Aorta (tissue), 5 donors: ENCODE measurements around the gene TRIML2. TPM values are rescaled to one million over a fixed set of nuclear protein-coding genes. Genes with fewer than 3 reads are reported as not detected.

ENCODE experiments used
- ATAC-seq: fragments of 200-7000 bp; cut with Tn5 transposase; one replicate; pipeline ENCODE4 v1.9.1; 2022; ENCODE audit warnings: moderate library complexity; ENCODE audit not compliant: low FRiP score
- DNase-seq, 2 donors: peaks; one replicate each; pipeline ENCODE4 v3.0.0-alpha.2; 2020
- H3K27ac ChIP-seq, 2 donors: one replicate each; pipeline ENCODE4 v1.5.1; 2013; ENCODE audit warnings: low read length in 2 of 2, mild to moderate bottlenecking in 2 of 2, moderate library complexity in 2 of 2, control low read depth in 1 of 2, inconsistent platforms in 1 of 2, low read depth in 1 of 2
- H3K27me3 ChIP-seq, 2 donors: one replicate each; pipeline ENCODE4 v1.6.1; 2013; ENCODE audit warnings: control low read depth in 1 of 2, low read length in 1 of 2, mild to moderate bottlenecking in 1 of 2, moderate library complexity in 1 of 2; ENCODE audit not compliant: insufficient read depth in 2 of 2, control insufficient read depth in 1 of 2
- H3K36me3 ChIP-seq, 2 donors: one replicate each; pipeline ENCODE4 v1.6.1; 2013; ENCODE audit warnings: control low read depth in 1 of 2, low read length in 1 of 2, mild to moderate bottlenecking in 1 of 2; ENCODE audit not compliant: insufficient read depth in 2 of 2, control insufficient read depth in 1 of 2
- H3K4me1 ChIP-seq, 2 donors: one replicate each; pipeline ENCODE4 v1.6.1; 2013; ENCODE audit warnings: low read length in 2 of 2, control low read depth in 1 of 2, mild to moderate bottlenecking in 1 of 2, moderate library complexity in 1 of 2; ENCODE audit not compliant: insufficient read depth in 2 of 2, control insufficient read depth in 1 of 2
- H3K4me3 ChIP-seq, 2 donors: one replicate each; pipeline ENCODE4 v1.5.1; 2013; ENCODE audit warnings: low read length in 2 of 2, control low read depth in 1 of 2, mild to moderate bottlenecking in 1 of 2
- H3K9me3 ChIP-seq: one replicate; pipeline ENCODE4 v1.6.1; 2013; ENCODE audit warnings: mild to moderate bottlenecking, low read length; ENCODE audit not compliant: control insufficient read depth
- whole genome bisulfite sequencing, 2 donors: extraction: QIAGEN DNeasy Blood & Tissue Kit; methylation state at CpG; one replicate each; pipeline ENCODE4 v1.1.7; 2013; 5-methylcytosine and 5-hydroxymethylcytosine counted together
- intact Hi-C, 2 donors: fragments of 100-400 bp; cut with DNase I; formaldehyde crosslinking; loops; one replicate each; pipeline versions ENCODE4 v1.14.2 to v1.15.0; 2022
- polyA plus RNA-seq, 2 donors: library from polyadenylated mRNA; stranded (reverse); fragments of 200-250 nt; gene quantifications; one replicate each; pipeline ENCODE4 v1.2.3, GENCODE V29; 2013
- total RNA-seq, 2 donors: library from RNA; stranded (reverse); fragmentation: NEBNext Ultra II Directional; extraction: Animal tissue kit (Norgen Biotek cat#: 25700); gene quantifications; one replicate each; pipeline ENCODE4 v1.2.1, GENCODE V29; 2021
- donor health status: healthy with polysubstance abuse.
- donor health status: Bipolar disorder and iron deficiency.
- donor health status: DM: no; HTN: no; CAD: no.
- donor health status: DM: no; HTN: no; CAD: no.
- donor health status: DM: yes; HTN: yes; CAD: no.

TRIML2 gene
- total and polyA plus RNA-seq, 4 donors = not detected

DNA sequence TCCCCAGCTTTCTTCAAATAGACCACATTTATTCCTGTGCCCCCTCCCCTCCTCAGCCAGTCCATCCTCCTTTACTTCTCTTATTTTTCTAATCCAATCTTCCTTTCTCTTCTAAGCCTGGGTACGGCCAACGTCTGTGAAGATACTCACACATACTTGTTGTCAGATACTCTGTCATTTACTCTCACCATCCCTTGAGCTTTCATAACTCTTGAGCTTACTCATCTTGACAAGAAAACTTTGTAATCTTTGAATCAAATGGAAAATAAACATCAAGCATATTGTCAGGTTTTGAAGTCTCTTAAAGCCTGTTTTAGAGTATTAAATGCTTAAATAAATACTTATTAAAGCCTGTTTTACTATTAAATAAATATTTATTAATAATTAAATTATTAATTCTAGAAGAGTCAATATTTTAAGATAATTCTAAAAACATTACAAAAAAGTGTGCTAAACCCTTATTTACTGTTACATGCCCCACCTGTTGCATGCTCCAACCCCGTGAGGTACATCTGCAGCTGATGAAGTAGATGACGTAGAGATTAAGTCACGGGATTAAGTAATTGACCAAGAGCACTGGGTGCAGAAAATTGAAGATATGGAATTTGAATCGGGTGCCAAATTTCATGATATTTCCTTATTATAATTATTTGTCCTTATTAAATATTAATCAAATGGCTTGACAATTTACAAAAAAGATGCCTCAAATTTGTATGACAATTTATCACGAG is 1.5 kb upstream of the TRIML2 start:
- Histone ChIP-seq H3K27ac (no peak overlapping the region), H3K4me3 (no peak overlapping the region), H3K4me1 (no peaks in the 10 kb centered on the region), H3K36me3 (no peaks in the 10 kb centered on the region), H3K27me3 (no peaks in the 10 kb centered on the region), H3K9me3 (no peaks in the 10 kb centered on the region)
- ATAC-seq (no peak), DNase-seq (no peak)
- intact Hi-C loops = no loop called here
- 77 to 78% methylated on average over 7 of the region's 7 CpGs for WGBS, 2 donors

DNA sequence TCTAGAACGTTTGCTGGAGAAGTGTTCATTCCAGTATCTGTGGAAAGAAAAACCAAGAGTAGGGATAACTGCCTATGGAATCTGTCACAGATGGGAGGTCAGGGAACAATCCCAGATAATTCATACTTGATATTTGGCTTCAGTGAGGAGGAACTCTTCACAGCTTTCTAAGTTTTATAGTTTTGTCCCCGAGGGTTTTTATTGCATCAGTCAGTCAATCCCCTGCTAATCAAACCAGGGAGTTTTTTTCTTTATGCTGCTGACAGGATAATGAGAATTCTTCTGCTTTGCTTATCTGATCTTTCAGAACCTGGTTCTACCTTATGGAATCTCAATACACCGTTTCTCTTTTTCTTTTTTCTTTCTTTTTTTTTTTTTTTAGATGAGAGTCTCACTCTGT is 633 bp upstream of the TRIML2 start:
- Histone ChIP-seq H3K27me3 (no peaks in the 10 kb centered on the region), H3K4me1 (no peaks in the 10 kb centered on the region), H3K27ac (no peak overlapping the region), H3K36me3 (no peaks in the 10 kb centered on the region), H3K9me3 (no peaks in the 10 kb centered on the region), H3K4me3 (no peak overlapping the region)
- ATAC-seq (no peak), DNase-seq (no peak)
- intact Hi-C loops = no loop called here
- WGBS, 2 donors = 58 to 73% methylated on average over 3 of the region's 3 CpGs

DNA sequence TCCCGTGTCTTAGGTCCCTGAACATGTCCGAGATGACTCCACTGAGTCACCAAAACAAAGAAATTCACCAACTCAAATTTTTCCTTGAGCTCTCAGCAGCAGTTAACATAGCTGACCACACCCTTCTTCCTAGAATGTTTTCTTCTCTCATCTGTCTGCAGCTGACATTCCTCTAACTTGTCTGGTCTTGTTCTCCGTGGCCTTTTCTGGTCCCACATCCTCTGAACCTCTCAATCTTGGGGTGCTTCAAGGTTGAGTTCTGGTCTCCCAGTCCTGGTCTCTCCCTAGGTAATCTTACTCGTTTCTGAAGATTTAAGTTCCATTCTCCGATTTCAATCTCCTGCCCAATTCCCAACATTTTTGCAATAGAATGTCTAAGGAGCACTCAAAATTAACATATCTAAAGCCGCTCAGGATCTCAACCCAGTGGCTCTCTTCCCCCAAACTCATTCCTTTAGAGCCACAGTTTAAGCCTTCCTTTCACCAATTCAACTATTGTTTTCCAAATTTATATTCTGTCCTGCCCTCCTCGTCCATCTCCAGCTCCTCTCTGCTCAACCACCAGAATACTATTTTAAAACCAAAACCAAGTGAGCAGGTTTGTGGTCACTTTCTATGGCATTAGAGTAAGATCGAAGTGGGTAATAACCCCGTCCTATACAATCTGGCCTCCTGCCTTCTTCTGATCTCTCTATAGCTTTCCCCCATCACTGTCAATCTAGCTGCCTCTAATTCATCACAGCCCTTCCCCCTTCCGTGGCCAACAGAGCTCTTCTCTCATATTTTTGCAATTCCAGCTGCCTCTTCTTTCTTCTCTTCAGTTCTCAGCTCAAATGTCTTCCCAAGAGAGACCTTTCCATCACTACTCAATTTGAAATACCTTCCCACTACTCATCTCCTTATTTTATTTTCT is 1.2 kb downstream of the TRIML2 start:
- intact Hi-C loops = no loop called here
- no peak for DNase-seq
- 73 to 78% methylated on average over 10 of the region's 10 CpGs for WGBS, 2 donors
- H3K27me3 ChIP-seq = no peaks in the 10 kb centered on the region
- no peak overlapping the region for H3K27ac ChIP-seq
- no peaks in the 10 kb centered on the region for H3K9me3 ChIP-seq
- ATAC-seq = no peak
- H3K4me3 ChIP-seq = no peak overlapping the region
- H3K4me1 ChIP-seq = no peaks in the 10 kb centered on the region
- no peaks in the 10 kb centered on the region for H3K36me3 ChIP-seq

DNA sequence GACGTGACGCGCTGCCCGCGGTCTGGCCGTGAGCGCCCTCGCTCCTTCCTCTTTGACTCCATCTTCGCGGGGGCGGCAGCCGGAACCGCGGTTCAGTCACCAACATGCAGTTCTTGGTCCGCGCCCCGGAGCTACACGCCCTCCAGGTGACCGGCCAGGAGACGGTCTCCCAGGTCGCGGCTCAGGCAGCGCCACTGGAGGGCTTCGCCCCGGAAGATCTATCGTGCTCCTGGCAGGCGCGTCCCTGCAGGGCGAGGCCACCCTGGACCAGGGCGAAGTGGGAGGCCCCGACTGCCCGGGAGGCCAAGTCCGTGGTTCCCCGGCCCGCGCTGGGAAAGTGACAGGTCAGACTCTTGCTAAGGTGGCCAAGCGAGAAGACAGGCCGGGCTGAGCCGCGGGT is 2.9 kb downstream of the TRIML2 start:
- Histone ChIP-seq H3K36me3 (no peaks in the 10 kb centered on the region), H3K9me3 (no peaks in the 10 kb centered on the region), H3K4me1 (no peaks in the 10 kb centered on the region), H3K4me3 (no peak overlapping the region), H3K27me3 (no peaks in the 10 kb centered on the region), H3K27ac (no peak overlapping the region)
- DNase-seq (no peak), ATAC-seq (peak; percentile 54)
- WGBS, 2 donors = 98 to 99% methylated on average over 40 of the region's 40 CpGs
- intact Hi-C loops = no loop called here

DNA sequence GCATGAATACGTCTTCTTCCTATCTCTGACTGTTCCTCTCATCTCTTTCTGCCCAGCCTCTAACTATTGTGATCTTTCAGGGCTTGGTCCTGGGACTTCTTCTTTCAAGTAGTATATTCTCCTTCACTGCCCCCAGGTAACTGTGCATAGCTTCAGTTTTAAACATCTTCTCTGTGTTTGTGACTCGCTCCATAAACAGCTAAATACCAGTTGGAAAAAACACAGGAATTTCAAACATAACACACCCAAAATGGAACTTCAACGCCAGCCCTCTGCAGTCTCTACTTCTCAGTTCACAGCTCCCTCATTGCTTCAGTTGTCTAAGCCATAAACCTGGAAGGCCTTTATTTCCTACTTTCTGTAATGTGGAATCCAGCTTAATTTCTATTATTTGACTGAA is 16.6 kb downstream of the TRIML2 start:
- H3K27me3 ChIP-seq = no peaks in the 10 kb centered on the region
- no peaks in the 10 kb centered on the region for H3K9me3 ChIP-seq
- no peaks in the 10 kb centered on the region for H3K4me1 ChIP-seq
- no peak overlapping the region for H3K4me3 ChIP-seq
- DNase-seq (no peak), ATAC-seq (no peak)
- no peak overlapping the region for H3K27ac ChIP-seq
- 93 to 94% methylated on average over 3 of the region's 3 CpGs for WGBS, 2 donors
- intact Hi-C loops = no loop called here
- H3K36me3 ChIP-seq = no peaks in the 10 kb centered on the region

DNA sequence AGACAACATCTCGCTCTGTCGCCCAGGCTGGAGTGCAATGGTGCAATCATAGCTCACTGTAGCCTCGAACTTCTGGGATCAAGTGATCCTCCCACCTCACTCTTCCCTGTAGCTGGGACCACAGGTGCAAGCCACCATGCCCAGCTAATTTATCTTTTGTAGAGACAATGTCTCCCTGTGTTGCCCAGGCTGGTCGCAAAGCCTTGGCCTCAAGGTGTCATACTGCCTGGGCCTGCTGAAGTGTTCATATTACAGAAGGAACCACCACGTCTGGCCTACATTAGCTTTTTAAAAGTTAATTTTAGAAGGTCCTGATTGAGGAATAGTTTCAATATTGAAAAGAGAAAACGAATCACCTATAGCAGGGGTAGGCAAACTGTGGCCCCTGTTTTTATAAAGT is 22.5 kb downstream of the TRIML2 start:
- no peak overlapping the region for H3K27ac ChIP-seq
- 96 to 98% methylated on average over 6 of the region's 6 CpGs for whole genome bisulfite sequencing, 2 donors
- H3K27me3 ChIP-seq = no peaks in the 10 kb centered on the region
- H3K4me1 ChIP-seq = no peaks in the 10 kb centered on the region
- no peak for DNase-seq
- intact Hi-C loops = no loop called here
- H3K9me3 ChIP-seq = no peaks in the 10 kb centered on the region
- H3K36me3 ChIP-seq = no peaks in the 10 kb centered on the region
- H3K4me3 ChIP-seq = no peak overlapping the region
- ATAC-seq = no peak

DNA sequence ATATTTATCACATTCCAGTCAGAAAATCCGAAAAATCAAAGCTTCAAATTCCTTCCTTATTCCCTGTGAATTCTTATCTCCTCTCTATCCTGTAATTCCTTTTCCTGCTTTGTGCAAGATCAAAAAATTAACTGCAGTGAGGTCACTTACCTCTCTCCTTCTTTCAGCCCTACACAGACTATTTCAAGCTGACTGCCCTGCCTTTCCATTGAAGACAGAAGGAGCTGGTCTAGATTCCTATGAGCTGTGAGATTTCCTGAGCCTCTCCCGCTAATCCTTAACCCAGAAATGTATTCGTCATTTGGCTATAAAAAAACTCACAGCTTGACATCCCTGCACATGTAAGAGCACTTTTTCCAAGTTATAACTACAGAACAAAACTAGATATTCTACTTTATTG is 26.6 kb downstream of the TRIML2 start:
- 75 to 81% methylated on average over 3 of the region's 3 CpGs for WGBS, 2 donors

DNA sequence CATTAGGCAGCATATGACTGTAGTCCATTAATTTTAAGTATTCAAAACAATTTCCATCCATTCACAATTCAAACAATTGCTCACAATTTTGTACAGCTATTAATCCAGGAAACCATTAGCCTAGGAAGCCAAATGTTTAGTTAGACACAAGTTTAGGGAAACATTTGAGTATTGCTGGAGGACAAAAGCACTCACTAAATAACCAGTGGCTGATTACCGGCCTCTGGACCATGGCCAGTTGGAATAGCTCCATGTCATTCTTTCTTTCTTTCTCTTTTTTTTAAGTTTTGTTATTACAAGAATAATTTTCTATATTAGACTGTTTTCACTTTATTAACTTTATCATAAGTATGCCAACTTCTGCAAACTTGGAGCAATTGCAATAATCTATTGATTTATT is 31.3 kb downstream of the TRIML2 start:
- Histone ChIP-seq H3K36me3 (no peaks in the 10 kb centered on the region), H3K27ac (no peak overlapping the region), H3K27me3 (no peaks in the 10 kb centered on the region), H3K4me3 (no peak overlapping the region), H3K9me3 (no peaks in the 10 kb centered on the region), H3K4me1 (no peaks in the 10 kb centered on the region)
- 6 to 15% methylated on average over 1 of the region's 1 CpG for WGBS, 2 donors
- intact Hi-C loops = no loop called here
- DNase-seq (no peak), ATAC-seq (no peak)

More for the DNA sequence above, 26.6 kb downstream of the TRIML2 start:
- H3K36me3 ChIP-seq = no peaks in the 10 kb centered on the region
- H3K27me3 ChIP-seq = no peaks in the 10 kb centered on the region
- no peaks in the 10 kb centered on the region for H3K4me1 ChIP-seq
- H3K4me3 ChIP-seq = no peak overlapping the region
- no peaks in the 10 kb centered on the region for H3K9me3 ChIP-seq
- DNase-seq (no peak), ATAC-seq (no peak)
- H3K27ac ChIP-seq = no peak overlapping the region
- intact Hi-C loops = no loop called here

DNA sequence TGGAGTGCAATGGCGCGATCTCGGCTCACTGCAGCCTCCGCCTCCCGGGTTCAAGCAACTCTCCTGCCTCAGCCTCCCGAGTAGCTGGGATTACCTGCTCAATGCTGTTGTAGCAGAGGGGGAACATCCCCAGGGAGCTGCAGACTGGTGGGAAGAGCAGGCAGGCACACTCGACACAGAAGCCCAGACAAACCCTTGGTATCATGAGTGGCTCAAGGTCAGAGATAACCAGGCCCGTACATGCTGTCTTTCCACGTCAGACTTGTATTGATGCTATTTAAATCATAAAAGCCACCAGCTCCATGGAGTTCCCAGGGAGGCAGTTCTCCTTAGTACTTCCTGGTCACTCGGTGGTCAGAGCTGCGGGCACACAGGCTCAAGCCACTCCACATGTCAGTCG is 33.2 kb downstream of the TRIML2 start:
- 95 to 96% methylated on average over 12 of the region's 12 CpGs for WGBS, 2 donors
- no peaks in the 10 kb centered on the region for H3K4me1 ChIP-seq
- no peak for DNase-seq
- H3K27ac ChIP-seq = no peak overlapping the region
- no peak overlapping the region for H3K4me3 ChIP-seq
- H3K36me3 ChIP-seq = no peaks in the 10 kb centered on the region
- intact Hi-C loops = no loop called here
- H3K27me3 ChIP-seq = no peaks in the 10 kb centered on the region
- H3K9me3 ChIP-seq = no peaks in the 10 kb centered on the region
- no peak for ATAC-seq
